ENCODE data around the gene ROPN1B. TPM values are rescaled to one million over a fixed set of nuclear protein-coding genes. Genes with fewer than 3 reads are reported as not detected.

The ROPN1B gene
- total RNA-seq, 1 experiment from 2014 or later = 0.92 TPM

DNA sequence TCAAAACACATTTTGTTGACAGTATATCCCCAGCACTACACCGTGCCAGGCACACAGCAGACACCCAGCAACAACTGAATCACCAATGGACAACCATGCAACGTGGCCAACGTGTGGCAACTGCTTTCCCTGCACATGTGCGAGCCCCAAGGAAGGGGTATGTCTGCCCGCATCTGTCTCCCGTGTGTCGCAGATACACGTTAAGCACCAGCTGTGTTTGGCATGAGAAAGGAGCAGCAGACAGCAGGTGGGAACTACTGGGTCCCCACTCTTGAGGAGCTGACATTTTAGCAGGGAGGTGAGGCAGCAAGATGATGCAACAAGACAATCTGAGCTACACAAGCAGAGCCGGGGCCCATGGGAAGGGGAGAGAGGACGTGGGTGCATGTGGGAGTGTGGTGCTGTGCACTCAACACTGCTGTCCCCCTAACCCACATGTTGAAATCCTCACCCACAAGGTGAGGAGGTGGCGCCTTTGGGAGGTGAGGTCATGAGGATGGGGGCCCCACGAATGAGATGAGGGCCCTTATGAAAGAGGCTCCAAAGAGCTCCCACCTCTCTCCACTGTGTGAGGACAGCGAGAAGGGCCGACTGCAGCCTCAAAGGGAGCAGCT lies 56.2 kb downstream of the ROPN1B start:
- Mint-ChIP-seq H3K27ac (ENCODE audit: unreplicated experiment) (no peak overlapping the region), H3K27me3 (ENCODE audit: unreplicated experiment) (no peaks in the 10 kb centered on the region), H3K36me3 (ENCODE audit: insufficient read depth, unreplicated experiment) (peaks cover 5% of the 10 kb centered on the region), H3K9me3 (ENCODE audit: low read depth, unreplicated experiment) (peaks cover 7% of the 10 kb centered on the region), H3K4me3 (ENCODE audit: low read depth, unreplicated experiment) (no peak overlapping the region), H3K4me1 (ENCODE audit: low read depth, unreplicated experiment) (no peaks in the 10 kb centered on the region)
- CTCF ChIA-PET = no interaction called here
- no peak for DNase-seq
- no TSS peak for BruUV-seq (replicated peaks)
- intact Hi-C loops (cut with micrococcal nuclease; ENCODE audit: unreplicated experiment) = no loop called here
- no peak for TF ChIP-seq CTCF (IDR thresholded peaks at IDR 0.05; ENCODE audit: unreplicated experiment)

GRCh38 chr3:126025862-126026261 lies 56.9 kb downstream of the ROPN1B start:
- BruUV-seq (replicated peaks) = no TSS peak
- no peak overlapping the region for H3K4me3 Mint-ChIP-seq (ENCODE audit: low read depth, unreplicated experiment)
- H3K4me1 Mint-ChIP-seq (ENCODE audit: low read depth, unreplicated experiment) = no peaks in the 10 kb centered on the region
- DNase-seq = no peak
- CTCF ChIA-PET = no interaction called here
- intact Hi-C loops (cut with micrococcal nuclease; ENCODE audit: unreplicated experiment) = no loop called here
- H3K9me3 Mint-ChIP-seq (ENCODE audit: low read depth, unreplicated experiment) = peaks cover 7% of the 10 kb centered on the region
- no peak for TF ChIP-seq CTCF (IDR thresholded peaks at IDR 0.05; ENCODE audit: unreplicated experiment)
- H3K36me3 Mint-ChIP-seq (ENCODE audit: insufficient read depth, unreplicated experiment) = peaks cover 5% of the 10 kb centered on the region
- H3K27ac Mint-ChIP-seq (ENCODE audit: unreplicated experiment) = no peak overlapping the region
- H3K27me3 Mint-ChIP-seq (ENCODE audit: unreplicated experiment) = no peaks in the 10 kb centered on the region

- no peak for DNase-seq
- H3K27ac Mint-ChIP-seq (ENCODE audit: unreplicated experiment) = no peak overlapping the region
Measured at GRCh38 chr3:126026277-126026751, 57.3 kb downstream of the ROPN1B start.

GRCh38 chr3:126026761-126027160 lies 57.8 kb downstream of the ROPN1B start:
- BruUV-seq (replicated peaks) = no TSS peak
- peaks cover 5% of the 10 kb centered on the region for H3K36me3 Mint-ChIP-seq (ENCODE audit: insufficient read depth, unreplicated experiment)
- peaks cover 7% of the 10 kb centered on the region for H3K9me3 Mint-ChIP-seq (ENCODE audit: low read depth, unreplicated experiment)
- CTCF ChIA-PET = no interaction called here
- no peak overlapping the region for H3K4me3 Mint-ChIP-seq (ENCODE audit: low read depth, unreplicated experiment)
- H3K4me1 Mint-ChIP-seq (ENCODE audit: low read depth, unreplicated experiment) = no peaks in the 10 kb centered on the region
- no peak overlapping the region for H3K27ac Mint-ChIP-seq (ENCODE audit: unreplicated experiment)
- DNase-seq = no peak
- H3K27me3 Mint-ChIP-seq (ENCODE audit: unreplicated experiment) = no peaks in the 10 kb centered on the region
- TF ChIP-seq CTCF (IDR thresholded peaks at IDR 0.05; ENCODE audit: unreplicated experiment) = no peak
- intact Hi-C loops (cut with micrococcal nuclease; ENCODE audit: unreplicated experiment) = no loop called here

More at GRCh38 chr3:126026277-126026751, 57.3 kb downstream of the ROPN1B start:
- no TSS peak for BruUV-seq (replicated peaks)
- Mint-ChIP-seq H3K27me3 (ENCODE audit: unreplicated experiment) (no peaks in the 10 kb centered on the region), H3K4me1 (ENCODE audit: low read depth, unreplicated experiment) (no peaks in the 10 kb centered on the region), H3K36me3 (ENCODE audit: insufficient read depth, unreplicated experiment) (peaks cover 5% of the 10 kb centered on the region), H3K9me3 (ENCODE audit: low read depth, unreplicated experiment) (peaks cover 7% of the 10 kb centered on the region), H3K4me3 (ENCODE audit: low read depth, unreplicated experiment) (no peak overlapping the region)
- intact Hi-C loops (cut with micrococcal nuclease; ENCODE audit: unreplicated experiment) = no loop called here
- CTCF ChIA-PET = no interaction called here
- TF ChIP-seq CTCF (IDR thresholded peaks at IDR 0.05; ENCODE audit: unreplicated experiment) = no peak

All from Calu3 (cell line).